ENCODE data around the gene CFAP73.

The CFAP73 gene

GRCh38 chr12:113142173-113142885, 7.2 kb upstream of the CFAP73 start:
- peak in 13 of 14 donors; percentile 41 to 86 (median 78) for DNase-seq

- no peak for DNase-seq
Measured at GRCh38 chr12:113142886-113143332, 6.6 kb upstream of the CFAP73 start.

DNA sequence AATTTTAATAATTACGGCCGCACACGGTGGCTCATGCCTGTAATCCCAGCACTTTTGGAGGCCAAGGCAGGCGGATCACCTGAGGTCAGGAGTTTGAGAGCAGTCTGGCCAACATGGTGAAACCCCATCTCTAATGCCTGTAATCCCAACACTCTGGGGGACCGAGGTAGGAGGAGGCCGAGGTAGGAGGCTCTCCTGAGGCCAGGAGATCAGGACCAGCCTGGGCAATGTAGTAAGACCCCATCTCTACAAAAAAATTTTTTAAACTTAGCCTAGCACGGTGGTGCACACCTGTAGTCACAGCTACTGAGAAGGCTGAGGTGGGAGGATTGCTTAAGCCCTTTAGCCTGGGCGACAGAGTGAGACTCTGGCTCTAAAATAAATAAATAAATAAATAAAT, 5.6 kb upstream of the CFAP73 start:
- DNase-seq: no peak

DNA sequence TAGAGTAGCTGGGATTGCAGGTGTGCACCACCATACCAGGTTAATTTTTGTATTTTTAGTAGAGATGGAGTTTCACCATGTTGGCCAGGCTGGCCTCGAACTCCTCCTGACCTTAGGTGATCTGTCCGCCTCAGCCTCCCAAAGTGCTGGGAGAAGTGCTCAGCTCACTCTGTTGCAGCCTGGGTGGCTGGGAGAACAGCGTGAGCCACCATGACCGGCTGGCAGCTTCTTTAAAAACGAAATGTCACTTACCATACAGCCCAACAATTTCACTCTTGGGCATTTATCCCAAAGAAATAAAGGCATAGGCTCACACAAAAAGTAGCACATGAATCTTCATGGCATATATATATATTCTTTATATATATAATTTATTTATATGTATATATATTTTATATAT, 4.7 kb upstream of the CFAP73 start:
- no peak for DNase-seq

DNA sequence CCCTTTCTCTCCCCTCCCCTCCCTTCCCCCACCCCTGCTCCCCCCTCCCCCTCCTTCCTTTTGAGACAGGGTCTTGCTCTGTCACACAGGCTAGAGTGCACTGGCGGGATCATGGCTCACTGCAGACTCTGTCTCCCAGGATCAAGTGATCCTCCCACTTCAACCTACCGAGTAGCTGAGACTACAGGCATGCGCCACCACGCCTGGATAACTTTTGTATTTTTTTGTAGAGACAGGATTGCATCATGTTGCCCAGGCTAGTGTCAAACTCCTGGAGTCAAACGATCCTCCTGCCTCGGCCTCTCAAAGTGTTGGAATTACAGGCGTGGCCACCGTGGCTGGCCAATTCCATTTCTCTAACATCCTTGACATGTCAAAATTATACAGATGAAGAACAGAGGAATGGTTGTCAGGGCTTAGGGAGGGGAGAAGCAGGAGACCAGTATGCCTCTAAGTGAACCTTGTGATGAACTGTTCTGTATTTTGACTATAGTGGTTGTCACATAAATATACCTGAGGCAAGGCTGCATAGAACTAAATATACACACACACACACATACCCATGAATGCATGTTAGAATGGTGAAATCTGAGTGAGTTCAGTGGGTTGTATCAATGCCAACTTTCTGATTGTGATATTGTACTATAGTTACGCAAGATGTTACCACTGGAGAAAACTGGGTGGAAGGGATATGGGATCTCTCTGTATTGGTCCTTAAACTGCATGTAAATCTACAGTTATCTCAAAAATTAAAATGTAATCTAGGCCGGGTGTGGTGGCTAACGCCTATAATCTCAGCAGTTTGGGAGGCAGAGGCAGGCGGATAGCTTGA, 3.6 kb upstream of the CFAP73 start:
- DNase-seq: no peak

DNA sequence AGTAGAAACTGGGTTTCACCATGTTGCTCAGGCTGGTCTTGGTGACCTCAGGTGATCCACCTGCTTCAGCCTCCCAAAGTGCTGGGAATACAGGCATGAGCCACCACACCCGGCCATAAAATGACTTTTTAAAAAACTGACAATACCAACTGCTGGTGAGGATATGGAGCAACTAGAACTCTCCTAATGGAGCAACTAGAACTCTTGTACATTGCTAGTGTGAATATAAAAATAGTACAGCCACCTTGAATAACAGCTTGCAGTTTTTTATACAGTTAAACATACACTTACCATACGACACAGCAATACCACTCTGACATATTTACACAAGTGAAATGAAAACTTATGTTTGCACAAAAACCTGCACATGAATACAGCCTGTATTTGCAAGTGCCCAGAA, 2.5 kb upstream of the CFAP73 start:
- DNase-seq: no peak

DNA sequence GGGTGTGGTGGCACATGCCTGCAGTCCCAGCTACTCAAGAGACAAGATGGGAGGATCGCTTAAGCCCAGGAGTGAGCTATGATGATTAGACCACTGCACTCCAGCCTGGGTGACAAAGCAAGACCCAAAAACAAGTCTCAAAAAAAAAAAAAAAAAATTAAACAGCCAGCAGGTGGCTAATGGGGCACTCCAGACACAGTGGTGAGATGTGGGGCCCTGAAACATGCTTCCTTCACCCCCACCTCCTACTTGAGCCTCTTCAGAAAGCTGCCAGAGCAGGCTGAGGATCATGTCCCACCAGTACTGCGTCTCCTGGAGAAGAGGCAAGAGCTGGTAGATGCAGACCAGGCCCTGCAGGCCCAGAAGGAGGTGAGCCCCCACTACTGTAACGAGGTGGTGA, 2.1 kb downstream of the CFAP73 start:
- DNase-seq: no peak

DNA sequence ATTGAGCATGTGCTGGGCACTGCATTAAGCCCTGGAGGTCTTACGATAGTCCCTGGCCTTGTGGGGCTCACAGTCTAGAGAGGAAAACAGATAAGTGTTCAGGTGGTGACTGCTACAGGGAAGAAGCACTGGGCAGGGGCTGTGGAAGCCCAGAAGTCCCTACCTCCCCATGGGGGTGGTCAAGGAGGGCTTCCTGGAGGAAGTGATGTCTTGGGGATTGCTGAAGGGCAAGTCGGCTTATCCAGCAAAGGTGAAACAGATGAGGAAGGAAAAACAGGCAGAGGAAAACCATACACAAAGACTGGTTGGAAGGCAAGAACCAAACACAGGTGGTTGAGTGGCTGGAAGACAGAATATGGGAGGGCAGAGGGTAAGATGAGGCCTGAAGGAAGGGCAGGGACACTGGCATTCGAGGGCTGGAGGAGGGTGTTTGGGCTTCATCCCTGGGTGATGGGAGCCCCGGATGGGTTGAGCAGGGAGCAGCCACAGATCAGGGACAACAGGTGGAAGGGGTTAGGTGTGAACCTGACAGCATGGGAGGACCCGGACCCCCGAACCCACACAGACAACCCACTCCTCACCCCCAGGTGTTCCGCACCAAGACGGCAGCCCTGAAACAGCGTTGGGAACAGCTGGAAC, 2.8 kb downstream of the CFAP73 start:
- DNase-seq: no peak

- DNase-seq: peak in 12 of 14 donors; percentile 9 to 73 (median 36)
Measured at GRCh38 chr12:113152835-113153814, 3.6 kb downstream of the CFAP73 start.

GRCh38 chr12:113154351-113154973, 4.9 kb downstream of the CFAP73 start:
- no peak for DNase-seq

- DNase-seq: no peak
Measured at GRCh38 chr12:113155060-113155459, 5.5 kb downstream of the CFAP73 start.

- DNase-seq: no peak
Measured at GRCh38 chr12:113155646-113156045, 6.1 kb downstream of the CFAP73 start.

DNA sequence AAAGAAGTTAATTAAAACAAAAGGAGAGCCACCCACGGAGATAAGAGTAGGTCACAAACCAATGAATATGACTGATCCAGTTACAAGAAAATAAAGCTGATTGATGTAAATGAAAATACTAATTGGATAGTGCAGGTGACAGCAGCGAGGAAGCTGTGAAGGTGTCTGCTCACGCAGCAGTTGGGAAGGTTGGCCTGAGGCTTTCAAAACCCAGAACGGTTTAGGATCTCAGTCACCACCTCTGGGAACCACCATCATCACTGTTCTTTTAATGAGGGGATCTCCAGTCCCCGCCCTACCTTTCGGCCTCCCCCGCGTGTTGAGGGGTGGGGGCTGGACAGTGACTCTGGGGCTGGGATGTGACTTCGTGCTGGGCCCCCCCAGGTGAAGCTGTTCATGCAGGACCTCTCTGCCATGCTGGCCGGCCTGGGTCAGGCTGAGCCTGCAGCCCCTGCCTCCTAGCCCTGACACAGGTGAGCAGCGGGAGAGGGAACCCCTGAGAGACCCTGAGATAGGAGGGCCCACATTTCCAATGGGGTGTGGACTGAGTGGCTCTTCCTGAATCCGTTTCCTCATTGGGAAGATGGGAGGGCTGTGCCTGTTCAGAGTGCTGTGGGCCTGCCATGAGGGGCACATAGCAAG, 7.8 kb downstream of the CFAP73 start:
- DNase-seq: no peak

- DNase-seq: no peak
Measured at GRCh38 chr12:113158439-113159203, 9.1 kb downstream of the CFAP73 start.

GRCh38 chr12:113159937-113160336, 10.4 kb downstream of the CFAP73 start:
- DNase-seq: no peak

- no peak for DNase-seq
Measured at GRCh38 chr12:113161415-113162016, 12.0 kb downstream of the CFAP73 start.

GRCh38 chr12:113162102-113163029, 12.8 kb downstream of the CFAP73 start:
- no peak for DNase-seq

GRCh38 chr12:113163030-113163360, 13.5 kb downstream of the CFAP73 start:
- DNase-seq: no peak

DNA sequence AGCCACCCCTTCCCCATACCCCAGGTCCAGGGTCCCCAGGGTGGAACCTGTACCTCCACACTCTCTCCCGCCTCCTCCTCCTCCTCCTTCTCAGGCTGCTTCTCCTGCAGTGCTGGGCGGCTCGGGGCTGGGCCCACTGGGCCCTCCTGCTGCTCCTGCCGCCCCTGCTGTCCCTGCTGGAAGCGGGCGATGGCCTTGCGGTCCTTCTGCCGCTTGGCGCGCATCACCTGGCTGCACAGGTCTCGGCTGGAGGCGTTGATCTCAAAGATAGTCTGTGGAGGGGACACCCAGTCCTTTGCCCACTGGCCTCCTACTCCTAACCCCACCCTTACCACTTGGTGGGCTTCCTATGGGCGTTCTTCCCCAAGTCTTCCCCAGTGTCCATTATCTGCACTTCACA, 14.5 kb downstream of the CFAP73 start:
- DNase-seq: no peak

Data from C1 segment of cervical spinal cord (tissue), 14 donors.